ENCODE data around the gene LUC7L3. TPM values are rescaled to one million over a fixed set of nuclear protein-coding genes. Genes with fewer than 3 reads are reported as not detected.

The LUC7L3 gene
- total RNA-seq, 2 donors from 2014 or later: 90.0 to 110 TPM

DNA sequence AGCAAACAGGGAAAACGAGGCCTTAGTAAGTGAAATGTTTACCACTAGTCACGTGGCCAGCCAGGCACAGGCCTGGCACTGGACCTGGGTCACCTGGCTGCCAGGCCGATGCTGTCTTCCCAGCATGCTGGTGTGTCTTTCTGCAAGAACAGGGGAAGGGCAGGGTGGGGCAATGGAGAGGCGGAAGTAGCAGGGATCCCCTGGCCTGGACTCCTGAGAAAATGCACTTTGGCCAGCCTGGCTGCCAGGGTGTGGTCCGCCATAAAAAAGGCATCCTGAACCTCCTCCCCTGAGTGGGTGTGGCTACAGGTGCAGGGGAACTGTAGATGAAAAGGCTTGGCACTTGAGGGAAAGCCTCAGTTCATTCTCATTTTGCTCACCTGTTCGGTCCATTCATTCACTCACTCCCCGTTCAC, 49.0 kb downstream of the LUC7L3 start:
- DNase-seq (peak; percentile 92 to 98), ATAC-seq (peak; percentile 78)
- intact Hi-C loops (cut with DNase I, micrococcal nuclease): no loop called here

DNA sequence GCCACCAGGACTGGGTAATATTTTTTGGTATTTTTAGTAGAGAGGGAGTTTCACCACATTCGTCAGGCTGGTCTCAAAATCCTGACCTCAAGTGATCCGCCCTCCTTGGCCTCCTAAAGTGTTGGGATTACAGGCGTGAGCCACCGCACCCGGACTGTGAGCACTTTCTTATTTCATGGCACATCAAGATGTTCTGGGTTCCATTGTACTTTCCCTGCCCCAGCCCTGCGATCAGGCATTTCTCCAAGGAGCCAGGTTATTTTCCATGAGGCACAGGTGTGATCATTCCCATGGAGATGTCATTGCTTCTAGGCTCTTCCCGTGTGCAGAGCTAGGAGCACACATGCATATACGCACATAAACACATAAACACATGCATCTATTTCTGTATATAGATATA, 50.5 kb downstream of the LUC7L3 start:
- ATAC-seq: no peak
- intact Hi-C loops (cut with DNase I, micrococcal nuclease): no loop called here

DNA sequence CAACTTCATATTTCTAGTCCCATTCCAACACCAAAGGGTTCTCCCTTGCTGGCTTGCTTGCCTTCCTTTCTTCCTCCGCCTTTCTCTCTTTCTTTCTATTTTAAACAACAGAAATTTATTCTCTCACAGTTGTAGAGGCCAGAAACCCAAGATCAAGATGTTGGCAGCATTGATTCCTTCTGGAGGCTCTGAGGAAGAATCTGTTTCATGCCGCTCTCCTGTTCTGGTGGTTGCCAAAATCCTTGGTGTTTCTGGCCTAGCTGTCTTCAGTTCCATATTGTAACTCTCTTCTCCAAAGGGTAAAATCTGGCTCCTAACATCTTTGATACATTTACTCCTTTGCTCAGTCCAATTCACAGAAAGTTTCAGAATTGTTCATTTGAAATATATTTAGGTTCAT, 50.9 kb downstream of the LUC7L3 start:
- intact Hi-C loops (cut with DNase I, micrococcal nuclease): no loop called here
- DNase-seq: no peak
- ATAC-seq: no peak

More for the DNA sequence above, 50.5 kb downstream of the LUC7L3 start:
- DNase-seq: no peak

DNA sequence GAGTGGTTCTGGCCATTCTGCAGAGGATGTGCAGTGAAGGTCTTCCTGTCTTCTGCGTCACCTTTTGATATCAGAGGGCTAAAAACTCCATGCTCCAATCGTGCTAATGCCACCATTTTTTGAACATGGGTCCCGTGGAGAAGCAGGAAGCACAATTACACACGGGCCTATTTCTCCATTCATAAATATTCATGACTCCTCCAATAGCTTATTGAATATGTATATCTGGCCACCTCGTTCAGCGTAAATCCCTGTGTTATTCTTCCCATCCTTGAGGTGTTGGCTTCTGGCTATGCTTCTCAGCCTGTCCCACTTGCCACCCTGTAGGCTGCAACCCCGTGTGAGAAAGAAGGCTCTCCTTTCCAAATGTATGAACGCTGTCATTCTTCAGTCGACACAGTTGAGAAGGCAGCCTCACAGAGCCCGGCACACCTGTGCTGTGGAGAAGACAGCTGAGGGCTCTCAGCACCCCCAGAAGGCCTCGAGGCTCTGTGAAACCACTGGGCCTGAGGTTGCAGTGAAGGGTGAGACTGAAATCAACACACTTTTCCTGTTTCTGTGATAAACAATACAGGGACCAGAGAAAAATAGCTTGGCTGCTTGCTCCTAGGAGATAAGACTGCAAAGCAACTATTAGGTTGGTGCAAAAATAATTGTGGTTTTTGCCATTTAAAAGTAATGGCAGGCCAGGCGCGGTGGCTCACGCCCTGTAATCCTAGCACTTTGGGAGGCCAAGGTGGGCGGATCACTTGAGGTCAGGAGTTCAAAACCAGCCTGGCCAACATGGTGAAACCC, 52.8 kb downstream of the LUC7L3 start:
- DNase-seq (no peak), ATAC-seq (no peak)

DNA sequence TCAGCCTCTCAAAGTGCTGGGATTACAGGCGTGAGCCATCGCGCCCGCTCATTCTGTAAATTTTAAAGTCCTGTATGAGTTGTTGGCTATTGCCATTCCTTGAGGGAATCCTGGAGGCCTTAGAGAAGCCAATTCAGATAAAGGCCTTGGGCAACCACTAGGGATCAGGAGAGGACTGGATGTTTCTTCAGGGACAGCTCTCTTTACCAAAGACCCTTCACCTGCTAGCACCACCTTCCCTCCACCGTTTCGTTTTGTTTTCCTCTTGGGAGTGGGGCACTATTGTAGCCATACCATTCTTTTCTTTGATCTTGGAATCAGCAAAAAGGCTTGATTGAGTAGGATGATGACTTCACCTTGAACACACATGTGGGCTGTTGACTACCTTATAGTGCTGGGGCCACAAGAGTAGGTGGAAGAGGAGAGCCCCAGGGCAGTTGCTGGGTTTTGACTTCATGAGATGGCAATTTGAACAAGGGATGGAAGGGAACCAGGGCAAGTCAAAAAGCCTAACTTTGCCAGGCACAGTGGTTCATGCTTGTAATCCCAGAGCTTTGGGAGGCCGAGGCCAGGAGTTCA, 54.9 kb downstream of the LUC7L3 start:
- DNase-seq: no peak
- ATAC-seq: no peak
- intact Hi-C loops (cut with DNase I, micrococcal nuclease): no loop called here

More for the DNA sequence above, 52.8 kb downstream of the LUC7L3 start:
- intact Hi-C loops (cut with DNase I, micrococcal nuclease): no loop called here

DNA sequence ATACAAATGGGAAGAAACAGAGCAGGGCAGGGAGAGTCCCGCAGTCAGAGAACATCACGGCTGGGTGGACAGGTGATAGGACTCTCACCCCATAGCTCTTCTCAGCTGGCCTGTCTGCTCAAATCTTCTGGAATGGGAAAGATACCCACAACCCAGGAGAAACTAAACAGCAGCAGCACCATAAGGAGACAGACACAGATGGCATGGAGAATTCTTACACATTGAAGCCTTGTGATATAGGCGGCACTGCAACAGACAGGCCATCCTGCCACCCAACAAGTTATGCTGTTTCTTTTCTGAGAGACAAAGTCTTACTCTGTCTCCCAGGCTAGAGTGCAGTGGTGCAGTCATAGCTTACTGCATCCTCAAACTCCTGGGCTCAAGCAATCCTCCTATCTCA, 56.5 kb downstream of the LUC7L3 start:
- ATAC-seq (no peak), DNase-seq (no peak)
- intact Hi-C loops (cut with DNase I, micrococcal nuclease): no loop called here

DNA sequence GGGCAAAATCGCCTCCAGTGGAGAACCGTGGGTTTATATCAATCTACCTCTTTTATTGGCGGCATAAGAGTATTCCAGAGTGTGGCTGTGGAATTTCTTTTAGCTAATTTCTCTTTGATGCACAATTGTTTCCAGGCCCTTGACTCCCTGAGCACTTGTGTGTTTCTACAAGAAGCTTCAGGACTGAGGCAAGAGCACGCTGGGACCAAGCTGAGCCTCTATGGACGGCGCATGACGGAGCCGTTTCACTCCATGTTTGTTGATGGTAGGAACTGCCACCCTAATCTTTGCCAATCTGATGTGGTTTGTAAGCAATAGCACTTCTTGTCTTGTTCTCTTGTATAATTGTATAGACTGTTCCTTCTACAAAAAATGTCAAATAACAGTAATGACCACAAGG, 59.1 kb downstream of the LUC7L3 start:
- no peak for ATAC-seq
- intact Hi-C loops (cut with DNase I, micrococcal nuclease): no loop called here
- DNase-seq: no peak

DNA sequence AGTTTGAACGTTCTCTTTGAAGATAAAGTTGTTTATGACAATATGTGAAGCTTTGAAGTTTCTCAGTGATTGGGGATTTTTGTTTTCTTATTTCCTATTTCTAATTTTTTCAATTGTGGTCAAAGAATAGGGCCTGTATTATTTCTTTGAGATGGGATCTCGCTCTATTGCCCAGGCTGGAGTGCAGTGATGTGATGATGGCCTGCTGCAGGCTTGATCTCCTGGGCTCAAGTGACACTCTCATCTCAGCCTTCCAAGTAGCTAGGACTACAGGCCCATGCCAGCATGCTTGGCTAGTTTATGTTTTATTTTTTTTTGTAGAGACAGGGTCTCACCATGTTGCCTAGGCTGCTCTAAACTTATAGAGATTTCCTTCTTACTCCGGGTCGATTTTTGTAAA, 59.6 kb downstream of the LUC7L3 start:
- DNase-seq: no peak
- no peak for ATAC-seq
- intact Hi-C loops (cut with DNase I, micrococcal nuclease): no loop called here

DNA sequence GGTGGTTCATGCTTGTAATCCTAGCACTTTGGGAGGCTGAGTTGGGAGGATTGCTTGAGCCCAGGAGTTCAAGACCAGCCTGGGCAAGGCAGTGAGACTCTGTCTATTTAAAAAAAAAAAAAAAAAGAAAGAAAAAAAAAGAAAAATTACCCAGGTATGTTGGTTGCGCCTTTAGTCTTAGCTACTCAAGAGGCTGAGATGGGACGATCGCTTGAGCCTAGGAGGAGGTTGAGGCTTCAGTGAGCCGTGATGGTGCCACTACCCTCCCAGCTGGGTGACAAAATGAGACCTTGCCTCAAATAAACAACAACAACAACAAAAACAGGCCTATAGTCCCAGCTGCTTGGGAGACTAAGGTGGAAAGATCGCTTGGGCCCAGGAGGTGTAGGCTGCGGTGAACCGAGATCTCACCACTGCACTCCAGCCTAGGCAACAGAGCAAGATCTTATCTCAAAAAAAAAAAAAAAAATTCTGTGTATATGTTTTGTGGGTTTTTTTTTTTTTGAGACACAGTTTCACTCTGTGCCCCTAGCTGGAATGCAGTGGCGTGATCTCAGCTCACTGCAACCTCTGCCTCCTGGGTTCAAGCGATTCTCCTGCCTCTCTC, 60.4 kb downstream of the LUC7L3 start:
- no peak for ATAC-seq
- no peak for DNase-seq
- intact Hi-C loops (cut with DNase I, micrococcal nuclease): loop anchor here in 1 of 2 donors (5.0 to 10.0 kb wide), 2 partner anchors 62 to 175 kb away; no protein-coding TSS in a partner anchor

DNA sequence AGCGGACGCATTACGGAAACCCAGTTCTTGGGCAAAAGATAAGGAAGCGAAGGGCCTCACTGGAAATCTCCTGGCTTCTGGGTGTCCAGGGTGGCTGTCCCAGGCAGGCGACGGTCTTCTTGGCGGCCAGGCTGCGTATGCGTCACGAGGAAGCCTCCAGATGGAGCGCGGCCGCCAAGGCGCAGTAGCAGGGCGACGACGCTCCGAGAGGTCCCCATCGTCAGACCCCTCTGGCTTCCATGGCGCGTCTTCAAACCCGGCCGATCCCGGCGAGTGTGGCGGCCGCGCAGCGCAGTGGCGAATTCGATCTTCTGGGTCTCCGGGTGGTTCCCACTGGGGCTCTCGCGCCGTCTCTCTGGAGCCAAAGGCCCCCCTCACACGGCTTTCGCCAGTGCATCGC, 61.8 kb downstream of the LUC7L3 start:
- intact Hi-C loops (cut with DNase I, micrococcal nuclease): loop anchor here in 1 of 2 donors (5.0 to 10.0 kb wide), 2 partner anchors 61 to 174 kb away; no protein-coding TSS in a partner anchor
- no peak for DNase-seq
- no peak for ATAC-seq

DNA sequence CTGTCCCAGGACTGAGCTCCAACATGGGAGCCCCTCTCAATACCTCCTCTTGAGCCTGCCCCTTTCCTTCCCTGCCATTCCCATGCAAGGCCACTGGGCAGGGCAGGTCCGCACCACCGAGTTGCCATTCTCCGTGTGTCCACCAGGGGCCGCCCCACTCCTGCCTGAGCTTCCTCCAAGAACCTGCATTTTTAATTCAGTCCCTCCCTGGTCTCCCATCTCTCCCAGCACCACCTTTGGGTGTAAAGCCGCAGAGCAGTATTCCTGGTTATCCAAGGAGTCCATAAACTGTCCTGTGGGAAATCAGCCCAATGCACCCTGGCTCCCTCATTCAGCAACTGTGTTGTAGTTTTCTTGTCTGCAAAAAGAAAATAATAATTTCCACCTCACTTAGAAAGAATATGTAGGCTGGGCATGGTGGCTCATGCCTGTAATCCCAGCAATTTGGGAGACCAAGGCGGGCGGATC, 63.8 kb downstream of the LUC7L3 start:
- DNase-seq (peak; percentile 74 to 83), ATAC-seq (peak; percentile 95)
- intact Hi-C loops (cut with DNase I, micrococcal nuclease): loop anchor here in 1 of 2 donors (5.0 to 10.0 kb wide), 2 partner anchors 59 to 172 kb away; no protein-coding TSS in a partner anchor

DNA sequence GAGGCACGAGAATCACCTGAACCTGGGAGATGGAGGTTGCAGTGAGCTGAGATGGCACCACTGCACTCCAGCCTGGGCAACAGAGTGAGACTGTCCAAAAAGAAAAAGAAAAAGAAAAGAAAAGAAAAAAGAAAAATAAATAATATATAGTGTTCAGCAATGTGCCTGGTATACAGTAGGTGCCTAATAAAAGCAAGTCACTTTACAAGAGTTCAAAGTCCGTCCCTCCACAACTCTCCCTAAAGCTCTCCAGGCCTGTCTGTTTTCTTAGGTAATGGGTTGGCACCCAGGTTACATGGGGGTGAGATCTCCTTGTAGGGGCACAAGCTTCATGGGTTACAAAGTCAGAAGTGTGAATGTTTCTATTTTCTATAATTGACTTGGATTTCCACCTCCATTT, 64.5 kb downstream of the LUC7L3 start:
- no peak for DNase-seq
- intact Hi-C loops (cut with DNase I, micrococcal nuclease): loop anchor here in 1 of 2 donors (5.0 to 10.0 kb wide), 2 partner anchors 58 to 171 kb away; no protein-coding TSS in a partner anchor
- no peak for ATAC-seq

DNA sequence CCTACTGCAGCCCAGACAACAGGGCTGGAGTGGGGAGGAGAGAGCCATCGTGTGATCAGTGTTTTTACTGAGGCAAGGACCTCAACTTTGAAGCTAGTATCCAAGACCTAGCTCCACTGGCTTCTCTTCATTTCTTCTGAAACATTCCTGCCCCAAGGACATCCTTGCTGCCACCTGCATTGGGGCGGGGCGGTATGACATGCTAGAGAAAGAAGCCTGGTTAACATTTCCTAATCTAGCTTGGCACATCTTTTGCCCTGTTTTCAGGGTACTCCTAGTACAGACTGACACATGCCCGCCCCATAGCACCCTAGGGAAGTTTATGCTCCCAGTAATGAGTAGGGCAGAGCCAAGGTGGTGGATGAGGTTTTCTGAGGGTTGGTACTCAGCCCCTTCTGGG, 65.7 kb downstream of the LUC7L3 start:
- no peak for ATAC-seq
- no peak for DNase-seq
- intact Hi-C loops (cut with DNase I, micrococcal nuclease): loop anchor here in 1 of 2 donors (10.0 kb wide), 1 partner anchor 170 kb away; no protein-coding TSS in a partner anchor

DNA sequence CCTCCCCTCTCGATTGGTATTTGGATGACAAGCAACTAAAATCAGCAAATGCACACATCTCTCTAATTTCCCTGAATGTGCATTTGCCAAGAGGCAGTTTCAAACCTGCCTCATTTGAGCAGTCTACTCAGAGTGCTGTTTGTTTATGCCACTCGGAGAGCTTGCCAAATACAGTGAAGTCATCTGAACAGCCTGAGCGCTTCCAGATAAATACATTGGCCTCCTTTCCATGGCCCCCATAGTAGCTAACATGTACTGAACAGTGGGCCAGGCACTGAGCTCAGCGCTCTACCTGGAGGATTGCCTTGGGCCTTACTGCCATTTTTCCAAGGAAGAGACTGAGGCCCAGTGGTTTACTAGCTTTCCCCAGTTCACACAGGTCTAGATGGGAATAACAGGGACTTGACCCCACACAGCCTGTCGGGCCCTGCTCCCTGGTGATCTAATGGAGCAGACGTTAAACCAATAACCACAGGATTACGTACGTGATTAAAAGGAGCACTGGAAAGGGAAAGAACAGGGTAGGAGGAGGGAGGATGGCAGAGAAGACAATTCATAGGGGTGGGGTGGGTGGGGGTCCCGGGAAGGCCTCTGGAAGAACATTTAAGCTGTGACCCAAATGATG, 66.7 kb downstream of the LUC7L3 start:
- no peak for ATAC-seq
- peak in 1 of 2 donors; percentile 31 for DNase-seq
- intact Hi-C loops (cut with DNase I, micrococcal nuclease): loop anchor here in 1 of 2 donors (10.0 kb wide), 1 partner anchor 169 kb away; no protein-coding TSS in a partner anchor

DNA sequence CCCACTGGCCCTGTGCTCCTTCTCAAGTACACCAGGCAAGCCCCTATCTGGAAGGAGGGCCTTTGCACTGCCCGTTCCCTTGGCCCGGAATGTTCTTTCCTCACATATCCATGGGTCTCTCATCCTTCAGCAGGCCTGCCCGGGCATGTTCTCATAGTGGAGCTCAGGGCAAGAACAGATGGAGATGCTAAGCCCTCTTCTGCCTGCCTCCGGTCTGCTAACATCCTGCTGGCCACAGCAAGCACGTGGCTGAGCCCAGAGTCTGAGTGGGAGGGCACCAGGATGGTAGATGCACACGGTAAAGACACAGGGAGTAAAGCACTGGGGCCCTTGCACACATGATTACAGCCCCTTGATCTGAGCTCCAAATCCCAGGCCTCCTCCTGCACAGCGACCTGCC, 67.7 kb downstream of the LUC7L3 start:
- DNase-seq (no peak), ATAC-seq (no peak)
- intact Hi-C loops (cut with DNase I, micrococcal nuclease): loop anchor here in 1 of 2 donors (10.0 kb wide), 1 partner anchor 168 kb away; no protein-coding TSS in a partner anchor

DNA sequence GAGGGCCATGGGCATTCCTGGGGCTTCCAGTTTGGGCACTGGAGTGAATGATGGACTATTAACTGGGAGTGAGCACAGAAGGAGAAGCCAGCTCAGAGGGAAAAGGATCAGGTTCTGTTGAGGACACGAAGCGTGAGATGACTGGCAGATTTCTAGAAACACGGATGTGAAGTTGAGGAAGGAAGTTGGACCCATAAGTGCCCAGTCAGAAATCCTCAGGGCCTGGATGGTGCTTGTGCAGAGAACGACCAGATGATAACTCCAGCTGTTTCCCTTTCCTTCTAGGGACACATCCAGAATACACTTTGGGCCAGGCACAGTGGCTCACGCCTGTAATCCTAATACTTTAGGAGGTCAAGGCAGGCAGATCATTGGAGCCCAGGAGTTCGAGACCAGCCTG, 71.2 kb downstream of the LUC7L3 start:
- ATAC-seq (no peak), DNase-seq (no peak)
- intact Hi-C loops (cut with DNase I, micrococcal nuclease): no loop called here

DNA sequence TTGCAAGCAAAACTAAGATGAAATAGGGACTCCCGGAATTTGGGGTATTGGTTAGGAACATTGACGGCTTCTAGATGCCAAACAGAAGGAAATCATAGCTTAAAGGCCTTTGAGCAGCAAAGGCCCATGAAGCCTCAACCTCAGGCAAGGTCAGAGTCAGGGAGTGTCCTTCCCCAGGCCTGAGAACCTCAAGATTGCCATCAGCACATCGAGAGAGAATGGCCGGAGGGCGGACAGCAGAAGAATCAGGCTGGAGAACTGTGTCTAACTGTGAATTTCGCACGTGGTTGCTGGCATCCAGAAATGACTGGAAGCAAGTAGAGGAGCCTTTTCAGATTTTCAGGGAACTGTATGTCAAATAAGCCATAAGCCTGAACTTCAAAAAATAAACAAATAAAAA, 72.7 kb downstream of the LUC7L3 start:
- DNase-seq (no peak), ATAC-seq (no peak)
- intact Hi-C loops (cut with DNase I, micrococcal nuclease): no loop called here

DNA sequence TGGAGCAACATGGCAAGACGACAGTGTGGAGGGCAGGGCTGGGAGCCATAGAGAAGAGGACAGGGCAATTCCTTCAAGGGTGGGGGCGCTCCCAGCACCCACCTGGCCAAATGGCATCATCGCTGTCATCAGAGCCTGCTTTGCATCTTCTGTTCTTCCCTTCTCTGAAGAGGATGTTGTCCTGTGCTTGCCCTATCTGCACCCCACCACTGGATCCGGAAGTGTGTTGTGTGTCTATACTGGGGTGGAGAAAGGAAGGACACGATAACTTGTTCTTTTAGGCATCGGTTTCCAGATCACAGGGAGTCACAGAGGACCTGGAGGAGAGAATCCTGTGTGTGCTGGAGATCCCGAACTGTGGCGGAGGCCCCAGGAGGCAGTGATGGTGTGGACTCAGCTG, 73.6 kb downstream of the LUC7L3 start:
- DNase-seq: no peak
- ATAC-seq: no peak
- intact Hi-C loops (cut with DNase I, micrococcal nuclease): no loop called here

DNA sequence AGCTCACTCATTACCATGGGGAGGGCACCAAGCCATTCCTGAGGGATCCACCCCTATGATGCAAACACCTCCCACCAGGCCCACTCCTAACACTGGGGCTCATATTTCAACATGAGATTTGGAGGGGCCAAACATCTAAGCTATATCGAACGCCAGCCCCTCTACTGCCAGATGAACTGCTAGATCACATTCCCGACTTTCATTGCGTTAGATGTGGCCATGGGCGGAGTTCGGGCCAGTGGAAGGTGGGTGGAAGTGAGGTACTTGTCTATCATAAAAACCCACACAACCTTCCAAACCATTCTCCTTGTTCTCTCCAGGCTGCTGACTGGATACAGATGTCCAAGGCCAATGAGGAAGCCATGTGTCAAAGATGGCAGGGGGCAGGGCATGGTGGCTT, 75.0 kb downstream of the LUC7L3 start:
- intact Hi-C loops (cut with DNase I, micrococcal nuclease): no loop called here

More for the DNA sequence above, 75.0 kb downstream of the LUC7L3 start:
- no peak for DNase-seq
- ATAC-seq: no peak

Data from left colon (tissue), 2 donors.